GM18519 (cell line): ENCODE results near the gene SKIC2.
"Not testable (repeated sequence)": the region's sequence is repeated elsewhere in the genome, so short reads cannot be mapped to it uniquely, and the experiment has no call there.

Experiments
- ATAC-seq: cut with Tn5 transposase; IDR thresholded peaks from one replicate; pipeline ENCODE4 v1.9.1; 2021; ENCODE audit warnings: mild to moderate bottlenecking, moderate library complexity; ENCODE audit not compliant: unreplicated experiment, low FRiP score

Gene SKIC2

GRCh38 chr6:31968326-31968725 lies 9.4 kb downstream of the SKIC2 start:
- ATAC-seq, result no peak

GRCh38 chr6:31968791-31969711 lies 10.1 kb downstream of the SKIC2 start:
- ATAC-seq, result no peak

GRCh38 chr6:31969712-31970603 lies 11.0 kb downstream of the SKIC2 start:
- ATAC-seq, result no peak

GRCh38 chr6:31970604-31971271 lies 11.8 kb downstream of the SKIC2 start:
- ATAC-seq, result no peak

- ATAC-seq, result no peak
Measured at GRCh38 chr6:31971279-31971992, 12.5 kb downstream of the SKIC2 start.

GRCh38 chr6:31971993-31972708 lies 13.2 kb downstream of the SKIC2 start, which contains the start of gene DXO:
DXO (minus strand) TSS chr6:31972138; CDS start chr6:31971675, 463 bp downstream.
- ATAC-seq, result peak; percentile 73

- no peak for ATAC-seq
Measured at GRCh38 chr6:31972709-31973350, 13.9 kb downstream of the SKIC2 start.

GRCh38 chr6:31976065-31976464 lies 17.1 kb downstream of the SKIC2 start:
- not testable (repeated sequence) for ATAC-seq

- ATAC-seq, result no peak
Measured at GRCh38 chr6:31977816-31978431, 18.9 kb downstream of the SKIC2 start.

- no peak for ATAC-seq
Measured at GRCh38 chr6:31978831-31979230, 19.9 kb downstream of the SKIC2 start.

- ATAC-seq, result no peak
Measured at GRCh38 chr6:31979238-31979898, 20.4 kb downstream of the SKIC2 start.

- ATAC-seq, result not testable (repeated sequence)
Measured at GRCh38 chr6:31980195-31980876, 21.4 kb downstream of the SKIC2 start.

- not testable (repeated sequence) for ATAC-seq
Measured at GRCh38 chr6:31980998-31981397, 22.0 kb downstream of the SKIC2 start.

- not testable (repeated sequence) for ATAC-seq
Measured at GRCh38 chr6:31981744-31982143, 22.8 kb downstream of the SKIC2 start, which contains the start of gene C4A. C4A (plus strand) TSS chr6:31982057; CDS start chr6:31982108, 51 bp downstream.

- not testable (repeated sequence) for ATAC-seq
Measured at GRCh38 chr6:31989363-31989762, 30.4 kb downstream of the SKIC2 start.

- not testable (repeated sequence) for ATAC-seq
Measured at GRCh38 chr6:31994421-31994820, 35.4 kb downstream of the SKIC2 start.

GRCh38 chr6:31996385-31996784 lies 37.4 kb downstream of the SKIC2 start:
- not testable (repeated sequence) for ATAC-seq
